Gastrocnemius medialis (tissue), 4 donors: ENCODE results near the gene JAG2. TPM values are rescaled to one million over a fixed set of nuclear protein-coding genes. Genes with fewer than 3 reads are reported as not detected.

Source experiments
- ATAC-seq, 2 donors: fragments of 150-250 bp; one replicate each; pipeline ENCODE4 v1.9.1; 2016
- DNase-seq, 2 donors: peaks; one replicate each; pipeline ENCODE4 v3.0.0-alpha.2; 2019
- H3K27ac ChIP-seq, 4 donors: fragments of 200-600 bp; sonication (generic); 1 replicate in 1 of 4; 2 replicates in 3 of 4; pipeline ENCODE4 v1.5.1; 2016 to 2018; ENCODE audit warnings: mild to moderate bottlenecking in 2 of 4, moderate library complexity in 1 of 4
- H3K27me3 ChIP-seq, 3 donors: fragments of 200-600 bp; sonication (generic) in 2 of 3; 1 replicate in 1 of 3; 2 replicates in 2 of 3; pipeline versions ENCODE4 v1.5.1 to v1.6.0; 2016 to 2019; ENCODE audit warnings: mild to moderate bottlenecking in 1 of 3, moderate library complexity in 1 of 3
- H3K36me3 ChIP-seq, 2 donors: fragments of 200-600 bp; sonication (generic) in 1 of 2; one replicate each; pipeline ENCODE4 v1.5.1; 2017 to 2018
- H3K4me1 ChIP-seq, 2 donors: fragments of 200-600 bp; sonication (generic) in 1 of 2; one replicate each; pipeline ENCODE4 v1.5.1; 2016 to 2017; ENCODE audit warnings: mild to moderate bottlenecking in 2 of 2
- H3K4me3 ChIP-seq, 4 donors: fragments of 200-600 bp; sonication (generic) in 3 of 4; 1 replicate in 1 of 4; 2 replicates in 3 of 4; pipeline ENCODE4 v1.5.1; 2016 to 2019; ENCODE audit warnings: mild to moderate bottlenecking in 2 of 4
- H3K9me3 ChIP-seq, 3 donors: fragments of 200-600 bp; sonication (generic) in 2 of 3; 1 replicate in 1 of 3; 2 replicates in 2 of 3; pipeline ENCODE4 v1.5.1; 2016 to 2019
- CTCF ChIP-seq, 5 experiments: fragments of 450-650 bp in 3 of 5; fragments of 200-600 bp in 2 of 5; sonication (generic) in 2 of 5; IDR thresholded peaks in 4 of 5; conservative IDR thresholded peaks in 1 of 5; 1 replicate in 4 of 5; 2 replicates in 1 of 5; pipeline ENCODE4 v1.5.1; 2016 to 2019; ENCODE audit warnings: antibody characterized with exemption in 5 of 5, mild to moderate bottlenecking in 3 of 5, moderate library complexity in 3 of 5
- POLR2A ChIP-seq, 2 donors: fragments of 450-650 bp; IDR thresholded peaks; one replicate each; pipeline ENCODE4 v1.6.1; 2017; ENCODE audit warnings: antibody characterized with exemption in 2 of 2, mild to moderate bottlenecking in 2 of 2, moderate library complexity in 2 of 2
- in situ Hi-C, 4 donors: fragments of 200-750 bp; cut with MboI; loops; one replicate each; pipeline versions ENCODE4 v1.15.0 to v1.8.0; 2017; ENCODE audit warnings: low sequenced_read_pairs in 4 of 4
- intact Hi-C: fragments of 100-400 bp; cut with DNase I; formaldehyde crosslinking; loops from one replicate; pipeline ENCODE4 v1.15.1; 2023; ENCODE audit warnings: low total_unique reads
- total RNA-seq, 4 donors: library from RNA; depleted of rRNA; stranded (reverse); fragments of >200 nt; gene quantifications; one replicate each; pipeline versions ENCODE4 v1.1.0 to v1.2.3, GENCODE V29; 2016

Gene JAG2
- total RNA-seq, 4 donors from 2014 or later, result 8.0 to 17.9 (median 15.7) TPM

GRCh38 chr14:105180592-105181548 is 12.3 kb upstream of the JAG2 start, which contains the start of gene NUDT14:
Gene NUDT14, minus strand, starts transcription at chr14:105181312. Its CDS starts 103 bp downstream, at chr14:105181209.
- Histone ChIP-seq H3K4me1 (peaks cover 20 to 35% of the 10 kb centered on the region in 2 donors), H3K4me3 (peak within 1 kb of the TSS; percentile 53 to 71 (median 60)), H3K27ac (peak within 1 kb of the TSS; percentile 44 to 64 (median 54)), H3K27me3 (no peaks in the 10 kb centered on the region), H3K9me3 (no peaks in the 10 kb centered on the region), H3K36me3 (no peaks in the 10 kb centered on the region)
- peak in 1 of 2 donors; percentile 69 for DNase-seq
- intact Hi-C loops, result loop anchor here (5.0 kb wide), 1 partner anchor 89 kb away; no protein-coding TSS in a partner anchor
- ATAC-seq, result peak; percentile 75 to 79
- TF ChIP-seq POLR2A (IDR thresholded peaks at IDR 0.05), result peak; percentile 27 to 50
- no peak for TF ChIP-seq CTCF (IDR thresholded peaks at IDR 0.05 in 4 of 5, conservative IDR thresholded peaks at IDR 0.05 in 1 of 5)
- in situ Hi-C loops, result no loop called here

- in situ Hi-C loops (no loop called here), intact Hi-C loops (loop anchor here (10.0 kb wide), 1 partner anchor 66 kb away; the partner anchor contains the start of gene BTBD6)
- H3K27me3 ChIP-seq, result no peaks in the 10 kb centered on the region
- DNase-seq (no peak), ATAC-seq (no peak)
- no peaks in the 10 kb centered on the region for H3K36me3 ChIP-seq
- H3K9me3 ChIP-seq, result no peaks in the 10 kb centered on the region
- no peak overlapping the region for H3K27ac ChIP-seq
- TF ChIP-seq CTCF (IDR thresholded peaks at IDR 0.05 in 4 of 5, conservative IDR thresholded peaks at IDR 0.05 in 1 of 5) (no peak), POLR2A (IDR thresholded peaks at IDR 0.05) (no peak)
- H3K4me1 ChIP-seq, result peaks cover 23 to 35% of the 10 kb centered on the region in 2 donors
- no peak overlapping the region for H3K4me3 ChIP-seq
These were observed 10.6 kb upstream of the JAG2 start for GRCh38 chr14:105179191-105179590.

GRCh38 chr14:105178868-105179140 is 10.2 kb upstream of the JAG2 start:
- intact Hi-C loops (loop anchor here (10.0 kb wide), 1 partner anchor 66 kb away; the partner anchor contains the start of gene BTBD6), in situ Hi-C loops (no loop called here)
- no peaks in the 10 kb centered on the region for H3K36me3 ChIP-seq
- H3K9me3 ChIP-seq, result no peaks in the 10 kb centered on the region
- no peak for ATAC-seq
- H3K4me3 ChIP-seq, result no peak overlapping the region
- H3K4me1 ChIP-seq, result peaks cover 23 to 35% of the 10 kb centered on the region in 2 donors
- DNase-seq, result no peak
- no peak overlapping the region for H3K27ac ChIP-seq
- TF ChIP-seq CTCF (IDR thresholded peaks at IDR 0.05 in 4 of 5, conservative IDR thresholded peaks at IDR 0.05 in 1 of 5) (no peak), POLR2A (IDR thresholded peaks at IDR 0.05) (no peak)
- no peaks in the 10 kb centered on the region for H3K27me3 ChIP-seq

GRCh38 chr14:105178069-105178867 is 9.7 kb upstream of the JAG2 start:
- Histone ChIP-seq H3K4me1 (peaks cover 23 to 35% of the 10 kb centered on the region in 2 donors), H3K4me3 (no peak overlapping the region), H3K9me3 (no peaks in the 10 kb centered on the region), H3K27ac (no peak overlapping the region), H3K27me3 (no peaks in the 10 kb centered on the region), H3K36me3 (no peaks in the 10 kb centered on the region)
- TF ChIP-seq CTCF (IDR thresholded peaks at IDR 0.05 in 4 of 5, conservative IDR thresholded peaks at IDR 0.05 in 1 of 5), result no peak
- TF ChIP-seq POLR2A (IDR thresholded peaks at IDR 0.05), result no peak
- no peak for ATAC-seq
- DNase-seq, result no peak
- in situ Hi-C loops (no loop called here), intact Hi-C loops (loop anchor here (10.0 kb wide), 1 partner anchor 67 kb away; the partner anchor contains the start of gene BTBD6)
